Endothelial cell of umbilical vein (primary cell): Measurements from ENCODE around the gene INKA2. TPM values are rescaled to one million over a fixed set of nuclear protein-coding genes. Genes with fewer than 3 reads are reported as not detected.

Source experiments
- BruUV-seq: library from RNA; stranded (reverse); fragments of 400-500 nt; replicated peaks from 2 replicates; lab custom pipeline; 2021; lab: Mats Ljungman, UMichigan
- CTCF ChIA-PET: fragments of 300-600, 350-600 bp; sonication (Branson Sonifier 250); formaldehyde crosslinking; loops from one replicate; lab custom pipeline; 2021; ENCODE audit warnings: antibody characterized with exemption, inconsistent platforms; lab: Charles Lee
- POLR2A ChIA-PET: fragments of 300-600, 350-600 bp; sonication (Branson Sonifier 250); formaldehyde crosslinking; loops from one replicate; lab custom pipeline; 2021; ENCODE audit warnings: antibody characterized with exemption, inconsistent platforms; lab: Charles Lee
- DNase-seq: peaks from one replicate; pipeline ENCODE4 v3.0.0-alpha.2; 2011; ENCODE audit warnings: low read depth, low spot score
- FAIRE-seq: peaks from 2 replicates; lab custom pipeline; 2011; peaks lifted over from hg19 to GRCh38; lab: Jason Lieb, UNC
- H2AFZ ChIP-seq: 2 replicates; pipeline ENCODE4 v1.6.0; 2012; ENCODE audit warnings: low read depth, low read length, control low read depth, inconsistent platforms
- H3K27ac ChIP-seq: 2 replicates; pipeline ENCODE4 v1.5.1; 2011; ENCODE audit warnings: low read depth, mild to moderate bottlenecking, control low read depth, low read length, moderate library complexity; ENCODE audit not compliant: insufficient read depth
- H3K27me3 ChIP-seq, 2 experiments: 2 replicates each; pipeline versions ENCODE4 v1.6.0 to v1.6.1; 2011; ENCODE audit warnings: low read length in 2 of 2, mixed read lengths in 1 of 2; ENCODE audit not compliant: control insufficient read depth in 2 of 2, insufficient read depth in 2 of 2
- H3K36me3 ChIP-seq, 2 experiments: 2 replicates in 1 of 2; 3 replicates in 1 of 2; pipeline ENCODE4 v1.5.1; 2011; ENCODE audit warnings: low read length in 2 of 2, mild to moderate bottlenecking in 1 of 2, moderate library complexity in 1 of 2; ENCODE audit not compliant: control insufficient read depth in 2 of 2, insufficient read depth in 2 of 2; ENCODE audit errors: extremely low read depth in 1 of 2
- H3K4me1 ChIP-seq: 3 replicates; pipeline ENCODE4 v1.5.1; 2011; ENCODE audit warnings: mild to moderate bottlenecking, low read length; ENCODE audit not compliant: control insufficient read depth, insufficient read depth; ENCODE audit errors: extremely low read depth
- H3K4me2 ChIP-seq: 2 replicates; pipeline ENCODE4 v1.6.1; 2011; ENCODE audit warnings: low read length, control low read depth, mixed read lengths; ENCODE audit not compliant: insufficient read depth
- H3K4me3 ChIP-seq, 3 experiments: fragments of 200-600 bp in 1 of 3; sonication (generic), shearing (Covaris generic) in 1 of 3; replicated peaks in 1 of 3; 2 replicates each; pipeline ENCODE4 v1.5.1; 2011 to 2016; ENCODE audit warnings: control low read depth in 3 of 3, low read length in 3 of 3, mild to moderate bottlenecking in 2 of 3, inconsistent platforms in 1 of 3, low read depth in 1 of 3, moderate library complexity in 1 of 3; ENCODE audit not compliant: insufficient read depth in 1 of 3
- H3K79me2 ChIP-seq: 2 replicates; pipeline ENCODE4 v1.6.0; 2012; ENCODE audit warnings: low read length, inconsistent platforms; ENCODE audit not compliant: control insufficient read depth, insufficient read depth
- H3K9ac ChIP-seq: replicated peaks from 2 replicates; pipeline ENCODE3; 2011; ENCODE audit warnings: low read length, control low read depth; ENCODE audit not compliant: insufficient read depth; ENCODE audit errors: extremely low read depth
- H3K9me1 ChIP-seq: replicated peaks from 3 replicates; pipeline ENCODE4 v1.6.0; 2011; ENCODE audit warnings: mild to moderate bottlenecking, low read length; ENCODE audit not compliant: control insufficient read depth, insufficient read depth; ENCODE audit errors: extremely low read depth
- H3K9me3 ChIP-seq: replicated peaks from 2 replicates; pipeline ENCODE4 v1.5.1; 2012; ENCODE audit warnings: low read length, inconsistent platforms; ENCODE audit not compliant: control insufficient read depth, insufficient read depth
- H4K20me1 ChIP-seq: replicated peaks from 2 replicates; pipeline ENCODE3; 2011; ENCODE audit warnings: mild to moderate bottlenecking, low read length; ENCODE audit not compliant: control insufficient read depth, insufficient read depth; ENCODE audit errors: extremely low read depth
- EZH2 ChIP-seq: IDR thresholded peaks from 2 replicates; pipeline ENCODE4 v1.6.1; 2012; ENCODE audit warnings: borderline replicate concordance, low read depth, mild to moderate bottlenecking, moderate library complexity, low read length, inconsistent platforms; ENCODE audit not compliant: severe bottlenecking
- FOS ChIP-seq: IDR thresholded peaks from 2 replicates; pipeline ENCODE4 v1.6.1; 2011; ENCODE audit warnings: mild to moderate bottlenecking, low read length, moderate library complexity, borderline replicate concordance; ENCODE audit not compliant: insufficient read depth
- GATA2 ChIP-seq: IDR thresholded peaks from 2 replicates; pipeline ENCODE4 v1.7.0; 2011; ENCODE audit warnings: low read depth, mild to moderate bottlenecking, moderate library complexity, mixed read lengths, low read length; ENCODE audit not compliant: insufficient read length, insufficient read depth
- JUN ChIP-seq: IDR thresholded peaks from 2 replicates; pipeline ENCODE4 v1.6.1; 2011; ENCODE audit warnings: borderline replicate concordance, low read depth; ENCODE audit not compliant: insufficient read length, insufficient read depth
- MYC ChIP-seq: IDR thresholded peaks from one replicate; pipeline ENCODE4 v1.6.1; 2011; ENCODE audit warnings: mild to moderate bottlenecking, low read depth, low read length
- POLR2A ChIP-seq: IDR thresholded peaks from 2 replicates; pipeline ENCODE4 v1.6.1; 2012; ENCODE audit warnings: low read depth, mild to moderate bottlenecking, control low read depth, low read length
- POLR2AphosphoS5 ChIP-seq: IDR thresholded peaks from 2 replicates; pipeline ENCODE4 v1.6.1; 2012; ENCODE audit warnings: low read depth, mild to moderate bottlenecking, control low read depth, low read length, moderate library complexity; ENCODE audit not compliant: insufficient read depth
- dilution Hi-C: fragments of 300-500 bp; cut with MboI; formaldehyde crosslinking; loops from one replicate; pipeline ENCODE4 v1.15.0; 2019; ENCODE audit warnings: low sequenced_read_pairs; ENCODE audit not compliant: extremely low pct_ligation_motif_present
- intact Hi-C: fragments of 100-400 bp; cut with micrococcal nuclease; formaldehyde crosslinking; loops from one replicate; pipeline ENCODE4 v1.10.0; 2022
- polyA plus RNA-seq, 4 experiments: library from polyadenylated mRNA; depleted of rRNA in 3 of 4; stranded (reverse) in 3 of 4; unstranded in 1 of 4; fragments of >200 nt; gene quantifications; 2 replicates each; pipeline versions ENCODE4 v1.2.1 to v1.2.3, GENCODE V29; 2011 to 2012; ENCODE audit warnings: missing spikeins in 1 of 4
- total RNA-seq: library from RNA; stranded (reverse); gene quantifications from 2 replicates; pipeline ENCODE4 v1.2.3, GENCODE V29; 2021
- TF ChIP-seq, protein P1 (sequence below), 2 donors: IDR thresholded peaks; 1 replicate in 1 of 2; 2 replicates in 1 of 2; pipeline ENCODE4 v1.5.1; 2011; ENCODE audit warnings: low read length in 2 of 2, mild to moderate bottlenecking in 2 of 2, moderate library complexity in 2 of 2, control low read depth in 1 of 2, inconsistent platforms in 1 of 2, low read depth in 1 of 2; ENCODE audit not compliant: insufficient read depth in 1 of 2; ENCODE audit errors: extremely low read depth in 1 of 2
- TF ChIP-seq, protein P2 (sequence below): IDR thresholded peaks from 2 replicates; pipeline ENCODE4 v1.6.1; 2011; ENCODE audit not compliant: insufficient read depth, insufficient read length

Gene INKA2
- total and polyA plus RNA-seq, 2 donors (not counting 3 experiments of a cell fraction or from before 2014, with no cell fraction given), result 2.4 to 7.8 TPM

DNA sequence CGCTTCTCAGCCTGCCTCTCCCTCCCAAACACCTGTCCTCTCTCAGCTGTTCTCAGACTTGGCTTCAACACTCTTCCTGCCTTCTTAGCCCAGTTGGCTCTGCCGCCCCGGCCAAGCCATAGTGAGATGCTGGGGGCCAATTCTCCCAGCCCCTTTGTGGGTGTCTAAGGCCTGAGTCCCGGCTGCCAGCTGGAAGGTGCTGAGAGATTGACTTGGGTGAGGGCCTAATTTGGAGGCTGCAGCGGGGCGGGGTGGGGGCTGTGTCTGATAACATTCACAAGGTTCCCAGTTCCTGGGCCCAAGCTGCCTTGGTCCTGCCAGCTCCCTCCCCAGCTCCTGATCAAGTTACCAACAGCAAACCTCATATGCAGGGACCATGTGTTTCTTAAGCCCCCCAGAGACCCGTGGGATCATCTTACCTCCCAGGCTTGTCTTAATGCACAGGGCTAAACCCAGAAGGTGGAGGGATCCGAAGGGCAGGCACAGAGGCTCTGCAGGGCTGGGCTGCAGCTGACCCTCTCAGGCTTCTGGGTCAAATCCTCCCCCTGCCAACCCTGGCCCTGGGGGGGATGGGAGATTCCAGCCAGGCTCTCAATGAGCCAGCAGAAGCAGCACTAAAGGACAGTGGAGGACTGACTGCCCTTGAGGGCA is 9.8 kb downstream of the INKA2 start:
- Histone ChIP-seq H3K27me3 (no peaks in the 10 kb centered on the region), H3K4me2 (no peak overlapping the region), H4K20me1 (no peaks in the 10 kb centered on the region), H3K9ac (no peak overlapping the region), H3K36me3 (no peaks in the 10 kb centered on the region), H3K9me3 (no peaks in the 10 kb centered on the region), H2AFZ (no peak overlapping the region), H3K4me3 (no peak overlapping the region), H3K4me1 (peaks cover 17% of the 10 kb centered on the region), H3K9me1 (no peaks in the 10 kb centered on the region), H3K79me2 (no peaks in the 10 kb centered on the region), H3K27ac (no peak overlapping the region)
- intact Hi-C loops (no loop called here), dilution Hi-C loops (no loop called here)
- ChIA-PET CTCF (interaction anchor here (0.7 to 2.2 kb wide), 5 partner anchors 10 to 18 kb away, joined by 3 to 14 read pairs (median 5); partner anchors contain the start of gene INKA2), POLR2A (no interaction called here)
- TF ChIP-seq FOS (no peak), MYC (no peak), GATA2 (no peak), JUN (no peak), POLR2AphosphoS5 (no peak), EZH2 (no peak), POLR2A (no peak)
- TF ChIP-seq, protein P1, sequence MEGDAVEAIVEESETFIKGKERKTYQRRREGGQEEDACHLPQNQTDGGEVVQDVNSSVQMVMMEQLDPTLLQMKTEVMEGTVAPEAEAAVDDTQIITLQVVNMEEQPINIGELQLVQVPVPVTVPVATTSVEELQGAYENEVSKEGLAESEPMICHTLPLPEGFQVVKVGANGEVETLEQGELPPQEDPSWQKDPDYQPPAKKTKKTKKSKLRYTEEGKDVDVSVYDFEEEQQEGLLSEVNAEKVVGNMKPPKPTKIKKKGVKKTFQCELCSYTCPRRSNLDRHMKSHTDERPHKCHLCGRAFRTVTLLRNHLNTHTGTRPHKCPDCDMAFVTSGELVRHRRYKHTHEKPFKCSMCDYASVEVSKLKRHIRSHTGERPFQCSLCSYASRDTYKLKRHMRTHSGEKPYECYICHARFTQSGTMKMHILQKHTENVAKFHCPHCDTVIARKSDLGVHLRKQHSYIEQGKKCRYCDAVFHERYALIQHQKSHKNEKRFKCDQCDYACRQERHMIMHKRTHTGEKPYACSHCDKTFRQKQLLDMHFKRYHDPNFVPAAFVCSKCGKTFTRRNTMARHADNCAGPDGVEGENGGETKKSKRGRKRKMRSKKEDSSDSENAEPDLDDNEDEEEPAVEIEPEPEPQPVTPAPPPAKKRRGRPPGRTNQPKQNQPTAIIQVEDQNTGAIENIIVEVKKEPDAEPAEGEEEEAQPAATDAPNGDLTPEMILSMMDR (IDR thresholded peaks at IDR 0.05; ENCODE audit: extremely low read depth in 1 of 2, insufficient read depth in 1 of 2, low read depth in 1 of 2, low read length in 2 of 2), result no peak
- TF ChIP-seq, protein P2, sequence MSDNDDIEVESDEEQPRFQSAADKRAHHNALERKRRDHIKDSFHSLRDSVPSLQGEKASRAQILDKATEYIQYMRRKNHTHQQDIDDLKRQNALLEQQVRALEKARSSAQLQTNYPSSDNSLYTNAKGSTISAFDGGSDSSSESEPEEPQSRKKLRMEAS, result no peak
- FAIRE-seq, result no peak
- DNase-seq, result no peak
- no TSS peak for BruUV-seq
